ENCODE measurements around the gene TTC22. TPM values are rescaled to one million over a fixed set of nuclear protein-coding genes. Genes with fewer than 3 reads are reported as not detected.
A peak's percentile ranks its signal among the peaks of the same experiment; 100 is the strongest.

Gene TTC22
- total RNA-seq, 2 donors from 2014 or later, result 1.4 to 9.6 TPM

- H3K27ac Mint-ChIP-seq, result no peak overlapping the region
- no peaks in the 10 kb centered on the region for H3K9me3 Mint-ChIP-seq
- no peak for DNase-seq (ENCODE audit: low spot score in 2 of 2)
- no peaks in the 10 kb centered on the region for H3K36me3 Mint-ChIP-seq
- no peak for ATAC-seq
These were observed 47.1 kb downstream of the TTC22 start for GRCh38 chr1:54754045-54754444.

DNA sequence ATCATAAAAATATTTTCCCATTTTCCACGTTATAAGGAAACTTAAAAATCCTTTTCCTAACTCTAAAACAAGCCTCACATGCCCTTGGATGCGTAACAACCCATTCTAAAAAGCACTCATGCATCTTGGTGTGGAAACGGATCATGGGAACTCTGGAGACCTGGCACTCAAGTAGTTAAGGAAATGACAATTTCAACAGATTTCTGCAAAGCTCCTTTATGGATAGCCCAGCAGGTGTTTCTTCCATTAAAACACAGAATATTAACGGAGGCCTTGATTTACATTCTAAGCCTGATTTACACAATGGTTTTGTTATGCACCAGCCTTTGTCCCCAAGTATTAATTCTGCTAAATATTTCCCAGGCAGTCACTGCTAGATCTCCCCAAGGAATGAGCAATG, 49.7 kb downstream of the TTC22 start:
- DNase-seq (ENCODE audit: low spot score in 2 of 2) (no peak), ATAC-seq (no peak)
- no peaks in the 10 kb centered on the region for H3K36me3 Mint-ChIP-seq
- H3K27ac Mint-ChIP-seq, result no peak overlapping the region
- H3K9me3 Mint-ChIP-seq, result no peaks in the 10 kb centered on the region

- ATAC-seq (no peak), DNase-seq (ENCODE audit: low spot score in 2 of 2) (no peak)
- no peaks in the 10 kb centered on the region for H3K9me3 Mint-ChIP-seq
- no peaks in the 10 kb centered on the region for H3K36me3 Mint-ChIP-seq
- no peak overlapping the region for H3K27ac Mint-ChIP-seq
These were observed 50.5 kb downstream of the TTC22 start for GRCh38 chr1:54750596-54750995.

- no peaks in the 10 kb centered on the region for H3K9me3 Mint-ChIP-seq
- ATAC-seq (no peak), DNase-seq (ENCODE audit: low spot score in 2 of 2) (no peak)
- no peak overlapping the region for H3K27ac Mint-ChIP-seq
- no peaks in the 10 kb centered on the region for H3K36me3 Mint-ChIP-seq
These were observed 52.9 kb downstream of the TTC22 start for GRCh38 chr1:54748094-54748835.

- no peak for ATAC-seq
These were observed 55.3 kb downstream of the TTC22 start for GRCh38 chr1:54745864-54746263.

DNA sequence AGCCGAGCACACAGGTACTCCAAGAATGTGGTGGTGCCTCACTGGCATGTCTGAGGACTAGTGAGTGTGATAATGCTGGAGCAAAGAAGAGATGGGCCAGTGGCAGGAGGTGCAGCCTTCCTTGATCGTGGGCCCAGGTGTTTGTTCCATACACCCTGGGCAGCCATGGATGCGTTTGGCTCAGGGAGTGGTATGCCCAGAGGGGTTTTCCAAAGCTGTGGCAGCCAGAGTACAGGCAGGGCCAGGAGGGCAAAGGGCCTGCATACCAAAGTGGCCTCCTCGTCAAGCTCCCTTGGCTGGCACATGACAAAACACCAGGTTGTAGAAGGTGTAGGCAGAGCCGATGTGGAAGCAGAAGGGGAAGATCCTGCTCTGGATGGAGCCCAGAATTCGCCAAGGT, 55.8 kb downstream of the TTC22 start:
- ATAC-seq, result no peak
- no peaks in the 10 kb centered on the region for H3K9me3 Mint-ChIP-seq
- H3K36me3 Mint-ChIP-seq, result peaks cover 4 to 7% of the 10 kb centered on the region in 2 donors
- H3K27ac Mint-ChIP-seq, result peak overlapping the region in 1 of 2 donors; percentile 50
- DNase-seq (ENCODE audit: low spot score in 2 of 2), result no peak

More at GRCh38 chr1:54745864-54746263, 55.3 kb downstream of the TTC22 start:
- H3K9me3 Mint-ChIP-seq, result no peaks in the 10 kb centered on the region
- no peak overlapping the region for H3K27ac Mint-ChIP-seq
- no peak for DNase-seq (ENCODE audit: low spot score in 2 of 2)
- H3K36me3 Mint-ChIP-seq, result peaks cover 4 to 7% of the 10 kb centered on the region in 2 donors

DNA sequence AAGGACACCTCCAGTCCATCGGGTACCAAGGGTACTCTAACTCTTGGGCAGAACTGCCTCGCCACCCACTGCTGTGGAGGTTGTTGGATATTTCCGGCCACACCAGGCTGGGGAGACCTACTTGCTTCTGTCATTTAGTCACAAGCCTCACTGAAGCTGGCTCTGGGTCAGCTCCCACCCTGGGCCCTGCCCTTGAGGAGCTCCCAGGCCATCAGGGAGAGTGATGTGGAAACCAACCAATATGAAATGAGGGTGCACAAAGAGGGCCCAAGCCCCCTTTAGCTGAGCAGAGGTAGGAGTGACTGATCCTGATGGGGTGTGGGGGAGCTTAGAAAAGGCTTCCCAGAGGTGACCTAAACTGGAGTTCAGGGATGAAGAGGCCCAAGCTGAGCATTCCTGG, 56.4 kb downstream of the TTC22 start:
- peaks cover 4 to 7% of the 10 kb centered on the region in 2 donors for H3K36me3 Mint-ChIP-seq
- ATAC-seq (no peak), DNase-seq (ENCODE audit: low spot score in 2 of 2) (no peak)
- no peak overlapping the region for H3K27ac Mint-ChIP-seq
- no peaks in the 10 kb centered on the region for H3K9me3 Mint-ChIP-seq

DNA sequence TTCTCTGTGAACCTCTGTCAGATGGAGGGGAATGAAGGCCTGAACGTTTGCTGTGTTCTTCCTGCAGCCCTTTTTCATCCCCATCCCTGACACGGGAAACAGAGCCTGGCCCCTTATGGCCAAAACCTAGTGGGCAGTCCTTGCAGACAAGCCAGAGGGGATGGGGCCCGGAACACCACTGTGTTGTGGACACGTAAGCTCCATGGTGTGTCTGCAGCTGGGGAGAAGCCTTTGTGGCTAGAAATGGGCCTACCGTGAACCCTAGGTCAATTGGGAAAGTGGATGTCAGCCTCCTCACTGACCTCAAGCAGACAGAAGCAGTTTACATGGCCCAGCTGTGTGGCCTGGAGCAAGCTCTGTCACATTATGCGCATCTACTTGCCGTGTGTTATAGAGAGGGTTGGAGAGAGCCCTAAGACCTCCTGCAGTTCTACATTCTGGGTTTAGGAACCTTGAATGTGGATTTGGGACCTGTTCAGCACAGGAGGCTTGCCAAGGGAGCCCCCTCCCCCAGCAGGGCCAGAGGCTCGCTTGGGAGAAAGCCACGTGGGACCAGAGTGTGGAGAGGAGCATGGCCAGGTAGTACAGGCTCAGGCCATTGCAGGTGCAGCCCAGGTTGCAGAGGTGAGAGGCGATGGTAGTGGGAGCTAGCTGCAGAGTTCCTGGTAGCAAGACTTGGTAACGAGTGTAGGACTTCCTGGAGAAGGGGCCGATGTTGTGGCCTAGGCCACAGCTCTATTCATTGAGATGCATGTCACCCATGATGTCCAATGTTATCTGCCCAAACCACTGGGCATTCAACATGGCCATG, 57.5 kb downstream of the TTC22 start:
- H3K9me3 Mint-ChIP-seq, result no peaks in the 10 kb centered on the region
- DNase-seq (ENCODE audit: low spot score in 2 of 2), result no peak
- peaks cover 4 to 7% of the 10 kb centered on the region in 2 donors for H3K36me3 Mint-ChIP-seq
- ATAC-seq, result no peak
- H3K27ac Mint-ChIP-seq, result peak overlapping the region in 1 of 2 donors; percentile 45

GRCh38 chr1:54742282-54742681, 58.8 kb downstream of the TTC22 start:
- no peak for DNase-seq (ENCODE audit: low spot score in 2 of 2)
- H3K36me3 Mint-ChIP-seq, result peaks cover 7 to 8% of the 10 kb centered on the region in 2 donors
- ATAC-seq, result no peak
- H3K27ac Mint-ChIP-seq, result peak overlapping the region in 1 of 2 donors; percentile 44
- no peaks in the 10 kb centered on the region for H3K9me3 Mint-ChIP-seq

DNA sequence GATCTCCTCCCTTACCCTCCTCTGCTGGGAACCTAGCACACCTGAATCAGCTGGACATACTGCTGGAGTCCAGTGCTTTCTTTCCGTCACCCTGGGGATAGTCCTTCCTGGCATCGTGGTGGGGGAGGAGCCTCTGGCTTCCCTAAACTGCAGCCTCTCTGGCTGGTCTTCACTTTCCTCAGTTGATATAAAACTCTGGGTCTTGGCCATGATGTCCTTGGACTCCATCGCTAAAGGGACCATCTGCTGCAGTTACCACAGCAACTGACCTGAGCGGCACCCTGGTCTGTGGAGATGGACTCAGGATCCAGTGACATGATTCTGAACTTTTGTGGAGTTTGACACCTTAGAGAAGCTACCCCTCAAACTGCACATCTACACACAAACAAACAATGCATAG, 59.6 kb downstream of the TTC22 start:
- H3K27ac Mint-ChIP-seq, result peak overlapping the region in 1 of 2 donors; percentile 44
- no peak for ATAC-seq
- peaks cover 7 to 14% of the 10 kb centered on the region in 2 donors for H3K36me3 Mint-ChIP-seq
- H3K9me3 Mint-ChIP-seq, result no peaks in the 10 kb centered on the region
- DNase-seq (ENCODE audit: low spot score in 2 of 2), result no peak

DNA sequence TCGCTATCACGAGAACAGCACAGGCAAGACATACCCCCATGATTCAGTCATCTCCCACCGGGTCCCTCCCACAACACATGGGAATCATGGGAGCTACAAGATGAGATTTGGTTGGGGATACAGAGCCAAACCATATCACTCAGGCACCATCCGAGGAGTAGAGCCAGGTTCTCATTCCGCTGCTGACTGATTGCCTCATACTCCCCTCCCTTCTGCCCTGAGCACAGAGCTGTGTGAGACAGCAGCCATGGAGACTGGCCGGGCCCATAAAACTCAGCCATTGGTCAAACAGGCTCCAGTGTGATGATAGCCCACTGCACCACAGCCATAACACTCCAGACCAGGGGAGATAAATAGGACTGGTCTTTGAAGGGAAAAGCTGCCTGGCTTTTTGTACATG, 62.9 kb downstream of the TTC22 start:
- H3K27ac Mint-ChIP-seq, result no peak overlapping the region
- H3K9me3 Mint-ChIP-seq, result no peaks in the 10 kb centered on the region
- DNase-seq (ENCODE audit: low spot score in 2 of 2), result no peak
- no peak for ATAC-seq
- H3K36me3 Mint-ChIP-seq, result peaks cover 14 to 15% of the 10 kb centered on the region in 2 donors

GRCh38 chr1:54736685-54737084, 64.4 kb downstream of the TTC22 start:
- ATAC-seq (no peak), DNase-seq (ENCODE audit: low spot score in 2 of 2) (no peak)
- no peaks in the 10 kb centered on the region for H3K9me3 Mint-ChIP-seq
- peaks cover 14% of the 10 kb centered on the region in 2 donors for H3K36me3 Mint-ChIP-seq
- peak overlapping the region; percentile 23 to 76 for H3K27ac Mint-ChIP-seq

Other genes starting within 250 kb of the TTC22 start
- not detected for gene FAM151A, start 177.8 kb downstream of the TTC22 start, total RNA-seq
- gene MROH7, start 159.5 kb downstream of the TTC22 start, total RNA-seq, result under 1 TPM; 0.11 to 0.53 TPM
- 10 to 100 TPM; 18.7 to 25.9 TPM for gene TTC4, start 85.5 kb downstream of the TTC22 start, total RNA-seq
- 1 to 10 TPM; 5.1 to 6.7 TPM for gene PARS2, start 36.8 kb downstream of the TTC22 start, total RNA-seq
- 10 to 100 TPM; 28.4 to 94.6 TPM for gene DHCR24, start 85.9 kb upstream of the TTC22 start, total RNA-seq
- under 1 TPM in 1 of 2 donors, not detected in 1; 0.23 TPM for gene TMEM61, start 179.3 kb upstream of the TTC22 start, total RNA-seq
- gene BSND, start 197.6 kb upstream of the TTC22 start, total RNA-seq, result under 1 TPM in 1 of 2 donors, not detected in 1; 0.12 TPM
- gene PCSK9, start 238.2 kb upstream of the TTC22 start, total RNA-seq, result not detected

Data from activated naive CD4-positive, alpha-beta T cell treated with anti-CD3 and anti-CD28 coated beads, Interleukin-2, amount 50 U/mL, for 72 hours (primary cell).